ENCODE measurements around the gene ZBTB47. TPM values are rescaled to one million over a fixed set of nuclear protein-coding genes. Genes with fewer than 3 reads are reported as not detected.

The ZBTB47 gene
- total RNA-seq, 1 donor from 2014 or later = 69.3 TPM

DNA sequence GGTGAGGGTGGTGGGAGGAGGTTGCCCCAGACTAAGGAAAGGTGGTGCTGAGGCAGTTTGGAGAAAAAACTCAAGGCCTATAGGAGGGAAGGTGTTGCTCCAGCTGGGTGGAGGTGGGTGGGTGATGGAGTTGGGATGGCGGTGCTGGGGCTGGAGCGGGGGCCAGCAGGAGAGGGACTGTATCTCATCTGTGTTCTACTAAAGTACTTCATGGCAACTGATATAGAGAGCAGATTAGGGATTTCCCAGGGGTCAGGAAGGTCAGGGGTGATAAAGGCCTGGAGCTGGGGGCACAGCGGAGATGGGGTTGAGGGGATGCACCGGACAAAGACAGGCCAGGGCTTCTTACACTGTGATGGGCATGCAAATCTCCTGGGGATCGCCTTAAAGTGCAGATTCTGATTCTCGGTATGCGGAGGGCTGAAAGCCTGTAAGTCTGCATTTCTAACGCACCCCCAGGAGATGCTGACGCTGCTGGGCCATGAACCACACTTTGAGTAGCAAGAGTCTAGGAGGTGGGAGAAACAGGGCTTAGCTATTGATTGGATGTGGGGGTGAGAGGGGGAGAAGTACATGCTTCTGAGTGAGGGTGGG, 36.0 kb downstream of the ZBTB47 start:
- Histone ChIP-seq H3K27me3 (no peaks in the 10 kb centered on the region), H3K36me3 (no peaks in the 10 kb centered on the region), H3K9me3 (no peaks in the 10 kb centered on the region), H3K4me3 (no peak overlapping the region), H3K4me1 (peaks cover 3 to 17% of the 10 kb centered on the region in 2 donors), H3K27ac (no peak overlapping the region)
- TF ChIP-seq, protein P1, sequence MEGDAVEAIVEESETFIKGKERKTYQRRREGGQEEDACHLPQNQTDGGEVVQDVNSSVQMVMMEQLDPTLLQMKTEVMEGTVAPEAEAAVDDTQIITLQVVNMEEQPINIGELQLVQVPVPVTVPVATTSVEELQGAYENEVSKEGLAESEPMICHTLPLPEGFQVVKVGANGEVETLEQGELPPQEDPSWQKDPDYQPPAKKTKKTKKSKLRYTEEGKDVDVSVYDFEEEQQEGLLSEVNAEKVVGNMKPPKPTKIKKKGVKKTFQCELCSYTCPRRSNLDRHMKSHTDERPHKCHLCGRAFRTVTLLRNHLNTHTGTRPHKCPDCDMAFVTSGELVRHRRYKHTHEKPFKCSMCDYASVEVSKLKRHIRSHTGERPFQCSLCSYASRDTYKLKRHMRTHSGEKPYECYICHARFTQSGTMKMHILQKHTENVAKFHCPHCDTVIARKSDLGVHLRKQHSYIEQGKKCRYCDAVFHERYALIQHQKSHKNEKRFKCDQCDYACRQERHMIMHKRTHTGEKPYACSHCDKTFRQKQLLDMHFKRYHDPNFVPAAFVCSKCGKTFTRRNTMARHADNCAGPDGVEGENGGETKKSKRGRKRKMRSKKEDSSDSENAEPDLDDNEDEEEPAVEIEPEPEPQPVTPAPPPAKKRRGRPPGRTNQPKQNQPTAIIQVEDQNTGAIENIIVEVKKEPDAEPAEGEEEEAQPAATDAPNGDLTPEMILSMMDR (IDR thresholded peaks at IDR 0.05) = no peak
- intact Hi-C loops (cut with DNase I) = no loop called here
- DNase-seq (ENCODE audit: low spot score in 2 of 2) = no peak

DNA sequence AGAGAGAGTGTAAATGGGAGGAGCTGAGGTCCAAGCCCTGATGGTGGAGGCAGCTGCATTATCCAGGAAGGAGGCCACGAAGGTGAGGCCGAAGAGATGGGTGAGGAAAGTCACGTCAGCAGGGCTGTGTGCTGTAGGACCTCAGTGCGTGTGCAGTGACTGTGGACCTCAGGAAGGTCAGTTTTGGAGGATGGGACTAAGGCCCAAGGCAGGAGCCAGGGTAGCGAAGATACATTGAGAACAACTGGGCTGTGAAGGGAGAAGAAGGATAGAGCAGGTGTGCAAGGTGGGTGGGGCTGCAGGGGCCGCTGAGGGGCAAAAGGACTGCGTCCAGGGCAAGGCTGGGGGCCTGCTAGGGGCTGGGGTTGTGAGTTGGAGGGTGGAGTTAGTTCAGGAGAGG, 36.7 kb downstream of the ZBTB47 start:
- TF ChIP-seq, protein P1 (IDR thresholded peaks at IDR 0.05) = no peak
- peaks cover 3 to 11% of the 10 kb centered on the region in 2 donors for H3K4me1 ChIP-seq
- intact Hi-C loops (cut with DNase I) = no loop called here
- DNase-seq (ENCODE audit: low spot score in 2 of 2) = no peak
- no peak overlapping the region for H3K4me3 ChIP-seq
- H3K27ac ChIP-seq = no peak overlapping the region
- no peaks in the 10 kb centered on the region for H3K27me3 ChIP-seq
- no peaks in the 10 kb centered on the region for H3K9me3 ChIP-seq
- H3K36me3 ChIP-seq = no peaks in the 10 kb centered on the region

DNA sequence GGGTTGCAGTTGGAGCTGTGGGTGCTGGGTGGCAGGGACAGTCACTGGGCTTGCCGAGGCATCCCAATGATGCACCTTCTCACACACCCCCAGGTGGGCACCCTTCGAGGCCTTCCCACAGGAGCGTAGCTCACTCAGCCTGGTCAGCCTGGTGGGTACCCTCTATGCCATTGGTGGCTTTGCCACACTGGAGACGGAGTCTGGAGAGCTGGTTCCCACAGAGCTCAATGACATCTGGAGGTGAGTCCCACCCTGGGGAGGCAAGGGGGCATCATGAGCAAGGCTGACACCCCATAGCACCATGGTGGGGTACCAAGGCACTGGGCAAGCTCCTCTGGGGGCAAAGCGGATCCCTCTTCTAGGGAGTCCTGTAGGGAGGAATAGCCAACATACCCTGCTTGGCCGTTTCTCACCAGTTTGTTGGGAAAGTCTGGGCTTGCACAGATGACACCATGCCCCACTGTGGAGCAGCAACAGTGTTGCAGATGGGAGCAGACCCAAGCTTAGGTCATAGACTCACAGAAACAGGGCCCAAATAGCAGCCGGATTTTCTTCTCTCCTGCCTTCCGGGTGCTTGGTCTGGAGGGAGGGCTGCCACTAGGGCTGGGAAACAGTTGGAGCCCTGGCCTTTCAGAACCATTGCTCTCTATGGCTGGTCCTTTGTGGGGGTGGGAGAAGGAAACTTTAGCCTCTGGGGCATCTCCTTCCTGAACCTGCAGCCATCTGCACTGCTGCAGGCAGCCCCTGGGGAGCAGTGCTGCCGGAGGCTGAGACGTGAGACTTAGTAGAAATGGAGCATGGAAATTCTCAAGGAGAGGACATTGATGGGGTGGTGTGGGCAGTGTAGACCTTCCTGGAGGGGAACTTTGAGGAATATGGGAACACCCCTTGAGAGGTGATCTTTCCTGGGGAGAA, 37.5 kb downstream of the ZBTB47 start:
- H3K27me3 ChIP-seq = no peaks in the 10 kb centered on the region
- intact Hi-C loops (cut with DNase I) = no loop called here
- no peak overlapping the region for H3K4me3 ChIP-seq
- H3K27ac ChIP-seq = no peak overlapping the region
- no peaks in the 10 kb centered on the region for H3K9me3 ChIP-seq
- no peak for DNase-seq (ENCODE audit: low spot score in 2 of 2)
- no peaks in the 10 kb centered on the region for H3K36me3 ChIP-seq
- TF ChIP-seq, protein P1 (IDR thresholded peaks at IDR 0.05) = no peak
- peaks cover 0 to 2% of the 10 kb centered on the region in 2 donors for H3K4me1 ChIP-seq

DNA sequence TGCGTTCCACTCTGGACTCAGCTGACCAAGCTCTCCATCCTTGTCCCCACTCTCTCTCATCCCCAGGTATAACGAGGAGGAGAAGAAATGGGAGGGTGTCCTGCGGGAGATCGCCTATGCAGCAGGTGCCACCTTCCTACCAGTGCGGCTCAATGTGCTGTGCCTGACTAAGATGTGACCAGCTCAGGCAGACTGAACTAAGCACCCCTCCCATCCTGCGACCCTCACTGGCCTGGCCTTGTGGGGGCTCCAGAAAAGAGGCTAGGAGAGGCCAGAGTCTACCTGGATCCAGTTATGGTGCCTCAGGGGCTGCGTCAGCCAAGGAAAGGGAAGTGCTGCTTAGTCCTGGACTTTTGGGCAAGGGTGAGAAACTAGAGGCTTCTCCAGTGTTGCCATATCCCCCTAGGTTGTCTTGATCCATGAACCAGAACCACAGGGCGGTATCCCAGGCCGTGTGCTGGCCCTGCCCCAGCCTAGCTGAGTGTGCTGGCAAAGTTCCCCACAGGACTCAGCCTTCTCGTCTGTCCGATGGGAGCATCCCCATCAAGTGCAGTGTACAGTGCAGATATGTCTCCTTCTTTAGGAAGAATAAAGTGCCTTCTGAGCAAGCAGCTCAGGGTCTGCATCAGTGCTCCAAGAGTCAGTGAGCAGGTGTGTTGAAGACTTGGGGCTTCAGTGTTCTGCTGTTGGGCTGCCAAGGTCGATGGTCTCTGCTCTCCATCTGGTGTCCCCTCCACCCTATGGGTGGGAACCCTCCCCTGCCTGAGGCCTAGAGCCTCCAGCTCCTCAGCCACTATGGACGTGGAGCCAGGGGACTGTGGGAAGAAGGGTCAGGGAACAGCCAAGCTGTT, 38.5 kb downstream of the ZBTB47 start:
- Histone ChIP-seq H3K4me3 (no peak overlapping the region), H3K9me3 (no peaks in the 10 kb centered on the region), H3K27ac (no peak overlapping the region), H3K4me1 (no peaks in the 10 kb centered on the region), H3K27me3 (no peaks in the 10 kb centered on the region), H3K36me3 (no peaks in the 10 kb centered on the region)
- TF ChIP-seq, protein P1 (IDR thresholded peaks at IDR 0.05) = no peak
- intact Hi-C loops (cut with DNase I) = no loop called here
- no peak for DNase-seq (ENCODE audit: low spot score in 2 of 2)

DNA sequence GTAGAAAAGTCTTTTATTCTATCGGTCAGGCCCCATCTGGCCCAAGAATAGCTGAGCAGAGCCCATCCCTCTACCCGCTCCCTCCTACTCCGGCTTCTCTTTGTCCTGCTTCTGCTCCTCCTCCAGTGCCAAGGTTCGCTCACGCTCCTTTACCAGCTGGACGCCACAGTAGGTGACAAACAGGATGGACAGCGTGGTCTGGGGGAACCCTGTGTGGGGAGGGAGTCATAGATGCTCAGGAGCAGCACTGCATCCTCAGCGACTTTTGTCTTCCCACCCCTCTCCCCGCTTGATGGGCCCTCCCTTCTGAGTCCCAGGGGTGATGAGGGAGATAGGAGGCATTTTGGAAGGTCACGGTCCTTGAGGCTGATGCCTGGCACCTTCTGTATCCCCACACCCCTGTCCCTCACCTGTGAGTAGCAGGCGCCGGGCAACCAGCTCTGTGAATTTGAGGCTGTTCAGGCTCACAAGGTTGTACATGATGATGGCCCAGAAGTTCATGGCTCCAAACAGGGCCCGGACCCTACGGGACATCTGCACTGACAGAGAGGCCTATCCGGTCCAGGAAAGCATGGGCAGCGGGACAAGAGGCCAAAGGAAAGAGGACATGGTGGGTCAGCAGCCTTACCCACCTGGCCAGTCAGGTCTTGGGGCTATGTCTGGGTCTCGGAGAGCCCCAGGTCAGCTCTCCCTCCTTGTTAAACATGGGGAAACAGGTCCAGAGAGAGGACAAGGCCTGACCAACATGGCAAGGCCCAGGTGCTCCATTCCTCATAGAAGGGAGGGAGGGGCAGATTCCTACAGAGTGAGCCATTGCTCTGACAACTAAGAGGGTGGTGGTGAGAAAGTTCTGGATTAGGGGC, 39.4 kb downstream of the ZBTB47 start:
- Histone ChIP-seq H3K9me3 (no peaks in the 10 kb centered on the region), H3K27ac (no peak overlapping the region), H3K4me1 (no peaks in the 10 kb centered on the region), H3K36me3 (no peaks in the 10 kb centered on the region), H3K27me3 (no peaks in the 10 kb centered on the region), H3K4me3 (no peak overlapping the region)
- TF ChIP-seq, protein P1 (IDR thresholded peaks at IDR 0.05) = no peak
- intact Hi-C loops (cut with DNase I) = no loop called here
- DNase-seq (ENCODE audit: low spot score in 2 of 2) = no peak

Data from ascending aorta (tissue), 2 donors.